PC-9 (cell line): ENCODE data around the gene SST. TPM values are rescaled to one million over a fixed set of nuclear protein-coding genes. Genes with fewer than 3 reads are reported as not detected.

Experiments used
- BruUV-seq: library from RNA; stranded (reverse); fragments of 400-500 nt; replicated peaks from 2 replicates; lab custom pipeline; 2021; lab: Mats Ljungman, UMichigan
- CTCF ChIA-PET: fragments of 300-600 bp; sonication (Branson Sonifier 250); formaldehyde crosslinking; loops from one replicate; lab custom pipeline; 2022; ENCODE audit warnings: antibody characterized with exemption; lab: Charles Lee
- POLR2A ChIA-PET: fragments of 300-600 bp; sonication (Branson Sonifier 250); formaldehyde crosslinking; loops from one replicate; lab custom pipeline; 2022; ENCODE audit warnings: antibody characterized with exemption; ENCODE audit not compliant: unreplicated experiment; lab: Charles Lee
- DNase-seq, 2 experiments: peaks; one replicate each; pipeline versions ENCODE4 v3.0.0 to v3.0.0-alpha.2; 2015 to 2022; ENCODE audit warnings: mixed read lengths in 1 of 2
- H2AFZ ChIP-seq: fragments of 200-600 bp; sonication (generic); 2 replicates; pipeline ENCODE4 v1.8.1; 2017; ENCODE audit warnings: antibody characterized with exemption
- H3F3A ChIP-seq: fragments of 200-600 bp; sonication (generic); 2 replicates; pipeline ENCODE4 v1.8.1; 2017; ENCODE audit warnings: antibody characterized with exemption, mild to moderate bottlenecking, low read depth; ENCODE audit not compliant: insufficient read depth
- H3K27ac ChIP-seq: fragments of 200-600 bp; sonication (generic); 2 replicates; pipeline ENCODE4 v1.6.1; 2016; ENCODE audit warnings: mixed run types
- H3K27me3 ChIP-seq: fragments of 200-600 bp; sonication (generic); 2 replicates; pipeline ENCODE4 v1.6.1; 2016; ENCODE audit warnings: low read depth, mixed run types; ENCODE audit not compliant: insufficient read depth
- H3K36me3 ChIP-seq: fragments of 200-600 bp; sonication (generic); 2 replicates; pipeline ENCODE4 v1.6.1; 2016; ENCODE audit warnings: low read depth, mixed run types
- H3K4me1 ChIP-seq: fragments of 200-600 bp; sonication (generic); replicated peaks from 2 replicates; pipeline ENCODE4 v1.6.1; 2016; ENCODE audit warnings: mixed run types; ENCODE audit not compliant: insufficient read depth
- H3K4me2 ChIP-seq: fragments of 200-600 bp; sonication (generic); 2 replicates; pipeline ENCODE4 v1.6.1; 2017; ENCODE audit warnings: mixed run types
- H3K4me3 ChIP-seq: fragments of 200-600 bp; sonication (generic); 2 replicates; pipeline ENCODE4 v1.6.1; 2016; ENCODE audit warnings: mixed run types
- H3K79me2 ChIP-seq: fragments of 200-600 bp; sonication (generic); 2 replicates; pipeline ENCODE4 v1.6.1; 2017; ENCODE audit warnings: low read depth, mixed run types
- H3K9me2 ChIP-seq: fragments of 200-600 bp; sonication (generic); 2 replicates; pipeline ENCODE4 v1.8.1; 2017; ENCODE audit warnings: mild to moderate bottlenecking; ENCODE audit not compliant: insufficient read depth
- H3K9me3 ChIP-seq: fragments of 200-600 bp; sonication (generic); 2 replicates; pipeline ENCODE4 v1.8.1; 2016; ENCODE audit warnings: low read depth; ENCODE audit not compliant: insufficient read depth
- H4K20me1 ChIP-seq: fragments of 200-600 bp; sonication (generic); 2 replicates; pipeline ENCODE4 v1.8.1; 2017; ENCODE audit not compliant: insufficient read depth
- CTCF ChIP-seq: fragments of 200-600 bp; sonication (generic); conservative IDR thresholded peaks from 2 replicates; pipeline ENCODE4 v1.6.1; 2017; ENCODE audit warnings: mixed run types, antibody characterized with exemption, mild to moderate bottlenecking, moderate library complexity
- EZH2 ChIP-seq: fragments of 200-600 bp; sonication (generic); IDR thresholded peaks from 2 replicates; pipeline ENCODE4 v1.8.0; 2017; ENCODE audit warnings: antibody characterized with exemption, low read depth
- intact Hi-C: fragments of 100-400 bp; cut with micrococcal nuclease; formaldehyde crosslinking; loops from one replicate; pipeline ENCODE4 v1.10.0; 2022; ENCODE audit not compliant: unreplicated experiment
- total RNA-seq: library from RNA; stranded (reverse); gene quantifications from 2 replicates; pipeline ENCODE4 v1.2.3, GENCODE V29; 2021

SST gene
- total RNA-seq, 1 experiment from 2014 or later, result not detected

DNA sequence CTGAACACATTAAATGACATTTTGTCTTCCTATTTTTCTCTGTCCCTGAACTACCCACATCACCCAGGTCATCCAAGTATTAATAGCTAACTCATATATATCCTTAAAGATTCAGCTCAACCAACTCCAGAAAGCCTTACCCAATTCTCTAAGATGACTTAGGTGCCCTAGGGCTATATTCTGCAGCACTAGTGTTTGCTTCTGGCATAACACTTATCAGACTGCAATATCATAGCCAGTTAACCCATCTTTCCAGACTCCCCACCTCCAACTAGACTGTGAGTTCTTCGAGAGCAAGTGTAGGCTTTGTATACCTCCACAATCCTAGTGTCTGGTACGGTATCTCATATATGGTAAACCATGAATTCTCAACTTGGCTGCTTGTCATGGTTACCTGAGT lies 50.7 kb downstream of the SST start:
- Histone ChIP-seq H3F3A (no peaks in the 10 kb centered on the region), H3K4me2 (no peak overlapping the region), H3K9me2 (no peaks in the 10 kb centered on the region), H3K4me1 (no peaks in the 10 kb centered on the region), H3K36me3 (no peaks in the 10 kb centered on the region), H3K27me3 (peaks cover 35% of the 10 kb centered on the region), H3K9me3 (no peaks in the 10 kb centered on the region; the same call in 1 of the 2 replicates), H3K79me2 (no peaks in the 10 kb centered on the region), H2AFZ (no peak overlapping the region), H3K4me3 (no peak overlapping the region), H3K27ac (no peak overlapping the region), H4K20me1 (no peaks in the 10 kb centered on the region)
- POLR2A ChIA-PET, result no interaction called here
- no peak for DNase-seq
- no TSS peak for BruUV-seq
- CTCF ChIA-PET, result no interaction called here
- intact Hi-C loops, result loop anchor here (5.0 kb wide), 1 partner anchor 302 kb away; no protein-coding TSS in a partner anchor
- TF ChIP-seq CTCF (no peak), EZH2 (no peak)

Other genes starting within 250 kb of the SST start
- gene RTP2, start 32.2 kb upstream of the SST start, total RNA-seq, result not detected in 2 replicates
- gene BCL6, start 75.1 kb upstream of the SST start, total RNA-seq, result 37.1 and 42.2 TPM in 2 replicates